SK-N-MC (cell line): ENCODE results near the gene OR6F1.
"Not testable (repeated sequence)": the region's sequence is repeated elsewhere in the genome, so short reads cannot be mapped to it uniquely, and the experiment has no call there.

Source experiments
- DNase-seq: peaks from one replicate; pipeline ENCODE4 v3.0.0-alpha.2; 2011; ENCODE audit warnings: low read depth, low spot score
- H3K27ac ChIP-seq: fragments of 200-600 bp; sonication (generic); 2 replicates; pipeline ENCODE4 v1.5.1; 2016; ENCODE audit warnings: mixed run types
- H3K36me3 ChIP-seq: fragments of 200-600 bp; sonication (generic); 2 replicates; pipeline ENCODE4 v1.6.1; 2017; ENCODE audit warnings: antibody characterized with exemption, low read length, mixed read lengths; ENCODE audit not compliant: insufficient read depth
- H3K4me3 ChIP-seq: fragments of 200-600 bp; sonication (generic); 2 replicates; pipeline ENCODE4 v1.5.1; 2016
- H3K9ac ChIP-seq: fragments of 200-600 bp; sonication (generic); 2 replicates; pipeline ENCODE4 v1.8.0; 2017; ENCODE audit warnings: mixed run types, mixed read lengths; ENCODE audit not compliant: insufficient read length
- H3K9me3 ChIP-seq: fragments of 200-600 bp; sonication (generic); 2 replicates; pipeline ENCODE4 v1.6.1; 2017; ENCODE audit warnings: low read depth, mild to moderate bottlenecking, antibody characterized with exemption, low read length, moderate library complexity, mixed read lengths
- EZH2 ChIP-seq: fragments of 200-600 bp; sonication (generic); IDR thresholded peaks from one replicate; pipeline ENCODE4 v1.6.1; 2017; ENCODE audit warnings: antibody characterized with exemption
- FOXP2 ChIP-seq: optimal IDR thresholded peaks from 2 replicates; pipeline ENCODE3; 2011; ENCODE audit warnings: mild to moderate bottlenecking, moderate library complexity; ENCODE audit not compliant: insufficient read depth; ENCODE audit errors: extremely low read length, control extremely low read depth
- POLR2AphosphoS5 ChIP-seq: IDR thresholded peaks from 2 replicates; pipeline ENCODE4 v1.6.1; 2012; ENCODE audit warnings: mild to moderate bottlenecking, low read depth, low read length, borderline replicate concordance

Gene OR6F1

GRCh38 chr1:247740721-247741120, 24.3 kb upstream of the OR6F1 start:
- DNase-seq: no peak

GRCh38 chr1:247738315-247738714, 21.9 kb upstream of the OR6F1 start, which contains the start of gene OR14K1:
TSS of gene OR14K1 (plus strand) at chr1:247738615. CDS start at chr1:247738615, 0 bp downstream.
- H3K4me3 ChIP-seq: no peak within 1 kb of the TSS
- H3K9me3 ChIP-seq: no peaks in the 10 kb centered on the region
- no peaks in the 10 kb centered on the region for H3K36me3 ChIP-seq
- DNase-seq: no peak
- TF ChIP-seq POLR2AphosphoS5: no peak
- no peak for TF ChIP-seq EZH2
- TF ChIP-seq FOXP2: no peak
- H3K27ac ChIP-seq: no peak within 1 kb of the TSS
- no peak within 1 kb of the TSS for H3K9ac ChIP-seq

More at GRCh38 chr1:247740721-247741120, 24.3 kb upstream of the OR6F1 start:
- Histone ChIP-seq H3K9ac (no peak overlapping the region), H3K9me3 (no peaks in the 10 kb centered on the region), H3K4me3 (no peak overlapping the region), H3K36me3 (no peaks in the 10 kb centered on the region), H3K27ac (no peak overlapping the region)
- TF ChIP-seq POLR2AphosphoS5: no peak
- TF ChIP-seq FOXP2: no peak
- no peak for TF ChIP-seq EZH2

GRCh38 chr1:247721222-247721621, 4.8 kb upstream of the OR6F1 start:
- no peaks in the 10 kb centered on the region for H3K36me3 ChIP-seq
- H3K9ac ChIP-seq: no peak overlapping the region
- H3K27ac ChIP-seq: no peak overlapping the region
- TF ChIP-seq EZH2: no peak
- no peak for TF ChIP-seq FOXP2
- no peak for TF ChIP-seq POLR2AphosphoS5
- DNase-seq: no peak
- H3K9me3 ChIP-seq: no peaks in the 10 kb centered on the region
- H3K4me3 ChIP-seq: no peak overlapping the region

- DNase-seq: no peak
- no peak overlapping the region for H3K9ac ChIP-seq
- no peak overlapping the region for H3K27ac ChIP-seq
- TF ChIP-seq FOXP2 (no peak), EZH2 (no peak), POLR2AphosphoS5 (no peak)
- no peak overlapping the region for H3K4me3 ChIP-seq
- H3K36me3 ChIP-seq: no peaks in the 10 kb centered on the region
- H3K9me3 ChIP-seq: no peaks in the 10 kb centered on the region
Measured at GRCh38 chr1:247713753-247714152, 2.7 kb downstream of the OR6F1 start.

GRCh38 chr1:247710681-247711080, 5.8 kb downstream of the OR6F1 start:
- not testable (repeated sequence) for H3K4me3 ChIP-seq, DNase-seq, H3K9ac ChIP-seq, H3K36me3 ChIP-seq, H3K27ac ChIP-seq, H3K9me3 ChIP-seq

- DNase-seq: no peak
- Histone ChIP-seq H3K9me3 (no peaks in the 10 kb centered on the region), H3K9ac (no peak overlapping the region), H3K27ac (no peak overlapping the region), H3K4me3 (no peak overlapping the region), H3K36me3 (no peaks in the 10 kb centered on the region)
- TF ChIP-seq EZH2 (no peak), FOXP2 (no peak), POLR2AphosphoS5 (no peak)
Measured at GRCh38 chr1:247701338-247701737, 15.1 kb downstream of the OR6F1 start.

- Histone ChIP-seq H3K9ac (no peak overlapping the region), H3K4me3 (no peak overlapping the region), H3K9me3 (no peaks in the 10 kb centered on the region), H3K27ac (no peak overlapping the region), H3K36me3 (no peaks in the 10 kb centered on the region)
- TF ChIP-seq POLR2AphosphoS5 (no peak), FOXP2 (no peak), EZH2 (no peak)
- DNase-seq: peak; percentile 62
Measured at GRCh38 chr1:247681288-247681897, 35.1 kb downstream of the OR6F1 start.

- H3K4me3 ChIP-seq: no peak overlapping the region
- TF ChIP-seq EZH2 (no peak), POLR2AphosphoS5 (no peak), FOXP2 (no peak)
- DNase-seq: no peak
- H3K9ac ChIP-seq: no peak overlapping the region
- H3K9me3 ChIP-seq: no peaks in the 10 kb centered on the region
- H3K36me3 ChIP-seq: no peaks in the 10 kb centered on the region
- H3K27ac ChIP-seq: no peak overlapping the region
Measured at GRCh38 chr1:247680171-247680570, 36.3 kb downstream of the OR6F1 start.

GRCh38 chr1:247679639-247680038, 36.8 kb downstream of the OR6F1 start, which contains the start of gene OR13G1:
TSS of gene OR13G1 (minus strand) at chr1:247679739. CDS start at chr1:247673041, 6,698 bp downstream.
- no peak within 1 kb of the TSS for H3K27ac ChIP-seq
- no peaks in the 10 kb centered on the region for H3K9me3 ChIP-seq
- H3K9ac ChIP-seq: no peak within 1 kb of the TSS
- DNase-seq: no peak
- H3K4me3 ChIP-seq: no peak within 1 kb of the TSS
- no peaks in the 10 kb centered on the region for H3K36me3 ChIP-seq
- TF ChIP-seq EZH2 (no peak), POLR2AphosphoS5 (no peak), FOXP2 (no peak)
